HTR-8/SVneo (cell line): ENCODE data around the gene PRND.

Experiments
- DNase-seq: peaks from one replicate; pipeline ENCODE4 v3.0.0; 2011; ENCODE audit warnings: low spot score, mixed read lengths; ENCODE audit not compliant: insufficient read length
- FAIRE-seq: peaks from 2 replicates; lab custom pipeline; 2011; peaks lifted over from hg19 to GRCh38; lab: Jason Lieb, UNC

PRND gene

DNA sequence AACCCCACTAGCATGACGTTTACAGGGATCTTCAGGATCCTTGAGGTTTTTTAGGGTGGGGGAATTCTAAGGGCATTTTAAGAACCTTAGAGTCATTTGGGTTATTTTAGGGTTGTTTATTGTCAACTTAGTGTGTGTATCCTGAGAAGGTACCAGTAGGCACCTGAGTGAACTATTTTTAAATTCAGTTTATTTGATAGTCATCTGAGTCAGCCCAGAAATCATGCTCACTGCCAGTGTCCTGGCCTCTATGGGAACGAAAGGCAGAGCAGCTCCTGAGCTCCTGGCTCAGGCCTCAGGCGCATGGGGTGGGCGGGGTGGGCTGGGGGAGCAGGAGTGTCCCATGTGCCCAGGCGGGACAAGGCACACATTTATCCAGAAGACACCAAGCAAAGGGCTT lies 52.0 kb downstream of the PRND start:
- FAIRE-seq (no peak), DNase-seq (no peak)

GRCh38 chr20:4774207-4774606 lies 52.5 kb downstream of the PRND start:
- FAIRE-seq (no peak), DNase-seq (no peak)

DNA sequence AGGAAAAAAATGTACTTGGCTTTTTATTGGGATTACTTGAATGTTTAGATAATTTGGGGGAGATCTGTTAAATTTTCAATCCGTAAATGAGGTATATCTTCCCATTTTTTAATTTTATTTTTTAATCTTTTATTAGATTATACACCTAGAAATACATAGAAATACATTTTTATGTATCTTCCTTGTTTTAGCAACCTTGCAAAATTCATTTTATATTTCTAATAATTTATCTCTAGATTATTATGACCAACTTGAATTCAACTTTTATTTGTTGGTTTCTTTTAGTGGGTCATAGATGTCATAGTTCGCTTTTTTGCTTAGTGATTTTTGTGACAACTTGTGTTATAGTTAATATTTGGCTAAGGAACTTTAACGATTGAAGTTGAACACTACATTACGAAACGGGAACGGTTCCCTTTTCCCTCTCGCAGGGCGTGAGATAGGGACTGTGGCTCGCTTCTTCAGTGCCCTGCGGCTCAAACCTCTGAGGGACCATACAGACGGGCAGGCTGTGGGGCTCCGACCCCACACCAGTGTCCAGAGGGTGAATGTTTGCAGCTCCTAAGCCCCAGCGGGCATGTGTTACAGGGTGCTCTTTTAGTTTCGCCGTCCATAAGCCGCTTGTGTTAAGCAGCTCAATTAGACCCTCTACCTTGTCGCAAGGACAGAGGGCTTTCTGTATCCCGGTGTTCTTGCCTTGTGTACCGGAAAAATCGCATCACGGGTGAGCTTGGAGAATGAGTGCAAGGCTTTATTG lies 53.8 kb downstream of the PRND start:
- DNase-seq: no peak
- FAIRE-seq: no peak

- DNase-seq: no peak
Measured at GRCh38 chr20:4776079-4776630, 54.4 kb downstream of the PRND start.

More at GRCh38 chr20:4776079-4776630, 54.4 kb downstream of the PRND start:
- no peak for FAIRE-seq
